Activated T-cell treated with anti-CD3 and anti-CD28 coated beads, Interleukin-2, amount 50 U/mL, for 24 hours (primary cell): ENCODE measurements around the gene RNF11.
A peak's percentile ranks its signal among the peaks of the same experiment; 100 is the strongest.
"Not testable (repeated sequence)": the region's sequence is repeated elsewhere in the genome, so short reads cannot be mapped to it uniquely, and the experiment has no call there.

Source experiments
- DNase-seq: peaks from one replicate; pipeline ENCODE4 v3.0.0-alpha.2; 2020
- H3K27ac Mint-ChIP-seq: 2 replicates; pipeline ENCODE4 v1.8.0; 2020; ENCODE audit warnings: mild to moderate bottlenecking, mixed read lengths
- H3K27me3 Mint-ChIP-seq: 2 replicates; pipeline ENCODE4 v1.8.0; 2020; ENCODE audit warnings: mixed read lengths
- H3K36me3 Mint-ChIP-seq: 2 replicates; pipeline ENCODE4 v1.8.0; 2020; ENCODE audit warnings: low read depth, mixed read lengths
- H3K4me1 Mint-ChIP-seq: 2 replicates; pipeline ENCODE4 v1.8.0; 2020; ENCODE audit warnings: low read depth, mixed read lengths
- H3K4me3 Mint-ChIP-seq: 2 replicates; pipeline ENCODE4 v1.8.0; 2020; ENCODE audit warnings: mild to moderate bottlenecking, moderate library complexity, mixed read lengths
- H3K9me3 Mint-ChIP-seq: 2 replicates; pipeline ENCODE4 v1.8.0; 2020; ENCODE audit warnings: mixed read lengths

The RNF11 gene

GRCh38 chr1:51237351-51238033 is 1.4 kb downstream of the RNF11 start:
- Mint-ChIP-seq H3K4me3 (no peak overlapping the region), H3K9me3 (no peaks in the 10 kb centered on the region), H3K27ac (no peak overlapping the region), H3K27me3 (no peaks in the 10 kb centered on the region), H3K4me1 (peaks cover 47% of the 10 kb centered on the region), H3K36me3 (peaks cover 2% of the 10 kb centered on the region)
- no peak for DNase-seq

DNA sequence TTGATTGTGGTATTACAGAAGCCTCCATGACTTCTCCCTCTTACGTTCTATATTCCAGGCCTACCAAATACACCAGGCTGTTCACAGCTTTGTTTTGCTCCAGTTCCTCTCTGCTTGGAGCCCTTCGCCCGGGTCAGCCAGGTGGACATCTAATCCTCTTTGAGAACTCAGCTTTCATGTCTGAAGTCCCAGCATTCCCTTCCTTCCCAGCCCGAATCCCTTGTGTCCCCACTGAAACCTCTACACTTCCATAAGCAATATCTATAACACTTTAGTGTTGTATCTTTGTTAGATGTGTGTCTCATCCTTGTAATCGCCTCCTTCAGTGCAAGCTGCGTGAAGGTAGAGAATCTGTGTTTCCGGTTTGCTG is 1.9 kb downstream of the RNF11 start:
- H3K9me3 Mint-ChIP-seq: no peaks in the 10 kb centered on the region
- DNase-seq: no peak
- H3K27ac Mint-ChIP-seq: no peak overlapping the region
- H3K4me3 Mint-ChIP-seq: no peak overlapping the region
- no peaks in the 10 kb centered on the region for H3K27me3 Mint-ChIP-seq
- H3K4me1 Mint-ChIP-seq: peaks cover 51% of the 10 kb centered on the region
- peaks cover 5% of the 10 kb centered on the region for H3K36me3 Mint-ChIP-seq

- Mint-ChIP-seq H3K9me3 (no peaks in the 10 kb centered on the region), H3K27me3 (no peaks in the 10 kb centered on the region), H3K4me1 (peaks cover 52% of the 10 kb centered on the region), H3K4me3 (no peak overlapping the region), H3K27ac (peak overlapping the region; percentile 65), H3K36me3 (peaks cover 10% of the 10 kb centered on the region)
- DNase-seq: no peak
Measured at GRCh38 chr1:51240084-51240483, 4.0 kb downstream of the RNF11 start.

DNA sequence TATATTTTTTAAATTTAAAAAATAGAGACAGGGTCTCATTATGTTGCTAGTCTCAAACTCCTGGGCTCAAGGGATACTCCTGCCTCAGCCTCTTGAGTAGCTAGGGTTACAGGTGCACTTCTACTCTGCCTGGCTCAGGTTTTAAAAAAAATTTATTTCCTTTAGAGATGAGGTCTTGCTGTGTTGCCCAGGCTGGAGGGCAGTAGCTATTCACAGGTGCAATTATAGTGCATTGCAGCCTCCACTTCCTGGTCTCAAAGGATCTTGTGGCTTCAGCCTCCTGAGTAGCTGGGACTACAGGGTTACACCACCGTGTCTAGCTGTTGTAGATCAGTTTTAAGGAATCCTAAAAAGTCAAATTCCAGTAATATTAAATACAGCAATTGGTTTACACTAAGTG is 5.0 kb downstream of the RNF11 start:
- H3K27me3 Mint-ChIP-seq: no peaks in the 10 kb centered on the region
- peaks cover 50% of the 10 kb centered on the region for H3K4me1 Mint-ChIP-seq
- DNase-seq: no peak
- H3K36me3 Mint-ChIP-seq: peaks cover 12% of the 10 kb centered on the region
- H3K4me3 Mint-ChIP-seq: no peak overlapping the region
- H3K27ac Mint-ChIP-seq: no peak overlapping the region
- H3K9me3 Mint-ChIP-seq: no peaks in the 10 kb centered on the region

DNA sequence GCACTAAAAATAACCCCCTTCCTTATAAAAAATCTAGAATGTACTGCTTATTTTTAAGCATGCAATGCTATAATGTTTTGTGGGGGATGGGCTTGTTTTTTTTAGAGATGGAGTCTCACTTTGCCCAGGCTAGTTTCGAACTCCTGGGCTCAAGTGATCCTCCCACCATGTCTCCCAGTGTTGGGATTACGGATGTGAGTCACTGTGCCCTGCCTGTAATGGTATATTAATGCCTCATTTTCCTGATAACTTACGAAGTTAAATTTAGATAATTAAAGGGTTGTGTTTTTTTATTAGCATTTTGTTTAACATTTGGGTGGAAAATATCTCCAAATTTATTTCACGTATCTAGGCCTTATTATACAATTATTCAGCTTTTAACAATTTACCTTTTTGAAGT is 6.5 kb downstream of the RNF11 start:
- no peak overlapping the region for H3K4me3 Mint-ChIP-seq
- H3K4me1 Mint-ChIP-seq: peaks cover 63% of the 10 kb centered on the region

DNA sequence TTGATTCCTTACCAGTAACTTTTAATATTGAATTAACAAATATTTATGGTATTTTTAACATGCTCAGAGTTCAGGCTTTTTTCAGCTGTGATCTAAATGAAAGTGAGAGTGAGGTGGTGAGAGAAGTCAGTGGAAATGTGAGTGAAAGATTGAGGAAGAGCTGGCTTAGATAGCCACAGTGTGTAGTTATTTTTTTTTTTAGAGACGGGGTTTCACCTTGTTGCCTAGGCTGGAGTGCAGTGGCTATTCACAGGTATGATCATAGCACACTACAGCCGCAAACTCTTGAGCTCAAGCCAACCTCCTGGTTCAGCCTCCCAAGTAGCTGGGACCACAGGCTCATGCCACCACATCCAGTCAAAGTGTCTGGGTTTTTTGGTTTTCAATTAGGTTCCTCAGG is 10.9 kb downstream of the RNF11 start:
- H3K27ac Mint-ChIP-seq: peak overlapping the region; percentile 47
- no peak for DNase-seq
- no peak overlapping the region for H3K4me3 Mint-ChIP-seq
- no peaks in the 10 kb centered on the region for H3K9me3 Mint-ChIP-seq
- H3K36me3 Mint-ChIP-seq: peaks cover 10% of the 10 kb centered on the region
- no peaks in the 10 kb centered on the region for H3K27me3 Mint-ChIP-seq
- peaks cover 53% of the 10 kb centered on the region for H3K4me1 Mint-ChIP-seq

More for the DNA sequence above, 6.5 kb downstream of the RNF11 start:
- H3K27ac Mint-ChIP-seq: no peak overlapping the region
- H3K36me3 Mint-ChIP-seq: peaks cover 12% of the 10 kb centered on the region
- H3K27me3 Mint-ChIP-seq: no peaks in the 10 kb centered on the region
- H3K9me3 Mint-ChIP-seq: no peaks in the 10 kb centered on the region
- no peak for DNase-seq

DNA sequence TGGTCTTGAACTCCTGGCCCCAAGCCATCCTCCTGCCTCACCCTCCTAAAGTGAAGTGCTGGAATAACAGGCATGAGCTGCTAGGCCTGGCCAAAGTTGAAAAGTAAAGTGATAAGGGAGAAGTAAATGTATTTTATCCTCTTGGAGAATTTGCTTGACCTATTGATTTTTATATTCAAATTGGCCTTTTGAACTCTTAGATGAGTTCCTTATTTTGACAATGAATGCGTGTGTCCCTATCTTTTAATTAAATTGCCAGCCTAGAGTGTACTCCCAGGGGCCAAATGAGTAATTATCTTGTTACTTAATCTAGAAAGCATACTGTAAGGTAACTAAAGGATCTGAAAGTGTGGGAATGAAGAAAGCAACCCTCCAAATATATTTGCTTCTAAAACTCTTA is 11.4 kb downstream of the RNF11 start:
- no peak for DNase-seq
- peaks cover 10% of the 10 kb centered on the region for H3K36me3 Mint-ChIP-seq
- H3K27me3 Mint-ChIP-seq: no peaks in the 10 kb centered on the region
- H3K27ac Mint-ChIP-seq: peak overlapping the region; percentile 47
- no peaks in the 10 kb centered on the region for H3K9me3 Mint-ChIP-seq
- peaks cover 55% of the 10 kb centered on the region for H3K4me1 Mint-ChIP-seq
- no peak overlapping the region for H3K4me3 Mint-ChIP-seq

DNA sequence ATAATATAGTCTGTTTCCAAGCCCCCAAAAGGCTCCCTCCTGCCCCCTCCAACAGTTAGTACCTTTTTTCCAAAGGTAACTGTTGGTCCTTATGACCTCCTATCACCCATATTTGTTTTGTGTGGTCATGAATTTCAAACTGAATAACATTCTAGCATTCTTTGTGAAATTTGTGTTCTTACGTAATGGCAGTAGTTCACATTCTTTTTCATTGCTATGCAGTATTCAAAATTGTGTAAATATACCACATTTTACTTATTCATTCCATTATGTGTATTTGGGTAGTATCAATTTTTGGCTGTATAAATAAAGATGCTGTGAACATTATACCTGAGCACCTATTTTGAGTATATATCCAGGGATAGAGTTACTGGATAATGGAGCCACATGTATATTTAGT is 13.4 kb downstream of the RNF11 start:
- no peak overlapping the region for H3K27ac Mint-ChIP-seq
- H3K27me3 Mint-ChIP-seq: no peaks in the 10 kb centered on the region
- DNase-seq: no peak
- no peaks in the 10 kb centered on the region for H3K9me3 Mint-ChIP-seq
- no peak overlapping the region for H3K4me3 Mint-ChIP-seq
- H3K36me3 Mint-ChIP-seq: peaks cover 5% of the 10 kb centered on the region
- H3K4me1 Mint-ChIP-seq: peaks cover 51% of the 10 kb centered on the region

DNA sequence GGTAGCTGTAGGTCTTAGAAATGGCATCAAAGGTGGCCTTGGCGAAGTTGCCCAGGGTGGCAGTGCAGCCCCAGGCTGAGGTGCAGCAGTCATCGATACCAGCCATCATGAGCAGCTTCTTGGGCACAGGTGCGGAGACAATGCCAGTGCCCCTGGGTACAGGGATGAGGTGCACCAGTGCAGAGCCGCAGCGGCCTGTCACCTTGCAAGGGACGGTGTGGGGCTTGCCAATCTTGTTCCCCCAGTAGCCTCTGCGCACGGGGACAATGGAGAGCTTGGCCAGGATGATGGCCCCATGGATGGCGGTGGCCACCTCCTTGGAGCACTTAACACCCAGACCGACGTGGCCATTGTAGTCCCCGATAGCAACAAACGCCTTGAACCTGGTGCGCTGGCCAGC is 14.7 kb downstream of the RNF11 start:
- H3K9me3 Mint-ChIP-seq, H3K27ac Mint-ChIP-seq, DNase-seq, H3K4me3 Mint-ChIP-seq, H3K36me3 Mint-ChIP-seq, H3K27me3 Mint-ChIP-seq: not testable (repeated sequence)
- H3K4me1 Mint-ChIP-seq: peaks cover 48% of the 10 kb centered on the region

GRCh38 chr1:51251165-51251564 is 15.1 kb downstream of the RNF11 start:
- H3K36me3 Mint-ChIP-seq, H3K27ac Mint-ChIP-seq, H3K27me3 Mint-ChIP-seq, H3K9me3 Mint-ChIP-seq, H3K4me3 Mint-ChIP-seq, DNase-seq: not testable (repeated sequence)
- peaks cover 48% of the 10 kb centered on the region for H3K4me1 Mint-ChIP-seq

- H3K27ac Mint-ChIP-seq: no peak overlapping the region
- DNase-seq: no peak
- H3K9me3 Mint-ChIP-seq: no peaks in the 10 kb centered on the region
- H3K36me3 Mint-ChIP-seq: peaks cover 3% of the 10 kb centered on the region
- no peaks in the 10 kb centered on the region for H3K27me3 Mint-ChIP-seq
- peaks cover 44% of the 10 kb centered on the region for H3K4me1 Mint-ChIP-seq
- no peak overlapping the region for H3K4me3 Mint-ChIP-seq
Measured at GRCh38 chr1:51252366-51252765, 16.3 kb downstream of the RNF11 start.

DNA sequence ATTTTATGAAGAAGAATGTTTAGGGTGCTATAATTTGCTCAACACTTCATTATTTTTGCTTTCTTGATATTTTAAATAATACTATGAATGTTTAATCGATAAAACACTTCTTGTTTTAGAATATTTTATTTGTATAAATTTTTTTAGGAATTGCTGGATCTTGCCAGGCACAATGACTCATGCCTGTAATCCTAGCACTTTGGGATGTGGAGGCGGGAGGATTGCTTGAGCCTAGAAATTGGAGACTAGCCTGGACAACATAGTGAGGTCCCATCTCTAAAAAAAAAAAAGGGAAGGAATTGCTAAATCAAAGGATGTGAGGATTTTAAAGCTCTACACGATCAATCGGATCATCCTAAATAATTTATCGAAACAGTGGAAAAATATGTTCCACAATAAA is 17.6 kb downstream of the RNF11 start:
- no peak overlapping the region for H3K4me3 Mint-ChIP-seq
- H3K4me1 Mint-ChIP-seq: peaks cover 42% of the 10 kb centered on the region
- no peak overlapping the region for H3K27ac Mint-ChIP-seq
- no peaks in the 10 kb centered on the region for H3K27me3 Mint-ChIP-seq
- peaks cover 3% of the 10 kb centered on the region for H3K36me3 Mint-ChIP-seq
- no peak for DNase-seq
- H3K9me3 Mint-ChIP-seq: no peaks in the 10 kb centered on the region

DNA sequence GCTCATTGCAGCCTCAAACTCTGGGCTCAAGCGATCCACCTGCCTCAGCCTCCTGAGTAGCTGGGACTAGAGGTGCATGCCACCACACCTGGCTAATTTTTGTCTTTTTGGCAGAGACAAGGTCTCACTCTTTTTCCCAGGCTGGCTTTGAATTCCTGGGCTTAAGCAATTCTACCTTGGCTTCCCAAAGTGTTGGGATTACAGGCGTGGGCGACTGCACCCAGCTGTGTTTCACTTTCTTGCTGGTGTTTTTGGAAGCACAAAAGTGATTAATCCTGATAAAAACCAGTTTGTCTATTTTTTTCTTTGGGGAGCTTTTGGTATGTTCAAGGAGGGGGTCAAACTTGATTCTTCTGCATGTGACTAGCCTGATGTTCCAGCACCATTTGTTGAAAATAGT is 19.3 kb downstream of the RNF11 start:
- DNase-seq: no peak
- H3K27me3 Mint-ChIP-seq: no peaks in the 10 kb centered on the region
- no peak overlapping the region for H3K27ac Mint-ChIP-seq
- peaks cover 3% of the 10 kb centered on the region for H3K36me3 Mint-ChIP-seq
- peaks cover 51% of the 10 kb centered on the region for H3K4me1 Mint-ChIP-seq
- H3K4me3 Mint-ChIP-seq: no peak overlapping the region
- no peaks in the 10 kb centered on the region for H3K9me3 Mint-ChIP-seq

DNA sequence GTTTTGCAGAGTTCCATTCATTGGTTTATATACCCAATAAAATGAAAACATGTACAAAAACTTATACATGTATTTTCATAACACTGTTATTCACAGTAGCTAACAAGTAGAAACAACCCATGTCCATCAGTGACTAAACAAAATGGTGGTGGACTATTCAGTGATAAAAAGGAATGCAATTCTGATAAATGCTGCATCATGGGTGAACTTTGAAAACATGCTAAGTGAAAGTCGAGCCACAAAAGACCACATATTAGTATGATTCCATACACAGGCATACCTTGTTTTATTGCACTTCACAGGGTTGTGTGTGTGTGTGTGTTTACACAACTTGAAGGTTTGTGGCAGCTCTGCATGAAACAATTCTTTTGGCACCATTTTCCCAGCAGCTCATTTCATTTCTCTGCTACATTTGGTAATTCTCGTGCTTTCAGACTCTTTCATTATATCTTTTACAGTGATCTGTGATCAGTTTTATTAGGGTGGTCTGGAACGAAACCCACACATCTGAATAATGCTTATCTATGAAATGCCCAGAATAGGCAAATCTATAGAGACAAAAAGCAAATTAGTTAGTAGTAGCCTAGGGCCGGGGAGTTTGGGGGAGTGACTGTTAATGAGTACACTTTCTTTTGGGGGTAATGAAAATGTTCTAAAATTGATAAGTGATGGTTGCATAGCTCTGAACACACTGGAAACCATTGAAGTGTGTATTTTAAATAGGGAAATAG is 27.2 kb downstream of the RNF11 start:
- H3K9me3 Mint-ChIP-seq: no peaks in the 10 kb centered on the region
- H3K36me3 Mint-ChIP-seq: peaks cover 3% of the 10 kb centered on the region
- H3K27ac Mint-ChIP-seq: peak overlapping the region; percentile 1
- H3K27me3 Mint-ChIP-seq: no peaks in the 10 kb centered on the region
- DNase-seq: no peak
- peaks cover 80% of the 10 kb centered on the region for H3K4me1 Mint-ChIP-seq
- no peak overlapping the region for H3K4me3 Mint-ChIP-seq

DNA sequence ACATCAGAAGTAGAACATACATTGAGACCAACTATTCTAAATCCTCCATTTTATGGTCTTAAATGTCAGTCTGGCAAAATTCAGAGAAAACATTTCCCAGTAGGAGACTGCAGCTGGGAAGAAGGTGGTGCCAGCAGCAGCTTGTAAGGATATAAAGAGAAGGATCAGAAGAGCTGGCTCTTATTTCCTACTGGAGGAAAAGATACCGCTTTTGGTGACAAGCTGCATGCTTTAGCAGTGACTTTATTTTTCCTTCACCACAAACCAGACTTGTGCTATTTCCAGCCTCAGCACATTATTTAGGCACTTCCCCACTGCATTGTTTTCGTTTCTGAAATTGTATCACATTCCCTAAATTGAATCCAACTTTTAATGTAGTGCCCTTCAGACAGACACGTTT is 28.4 kb downstream of the RNF11 start:
- no peaks in the 10 kb centered on the region for H3K27me3 Mint-ChIP-seq
- no peaks in the 10 kb centered on the region for H3K9me3 Mint-ChIP-seq
- H3K4me3 Mint-ChIP-seq: no peak overlapping the region
- H3K27ac Mint-ChIP-seq: peak overlapping the region; percentile 44
- peaks cover 5% of the 10 kb centered on the region for H3K36me3 Mint-ChIP-seq
- DNase-seq: no peak
- peaks cover 75% of the 10 kb centered on the region for H3K4me1 Mint-ChIP-seq
